HAP-1 (cell line): ENCODE measurements around the gene NFIC.

Experiments
- DNase-seq, 2 experiments: peaks; one replicate each; pipeline ENCODE4 v3.0.0-alpha.2; 2016 to 2020; ENCODE audit warnings: low spot score in 2 of 2
- H3K27me3 ChIP-seq: fragments of 250-450 bp; sonication (Bioruptor Pico); 2 replicates; pipeline ENCODE4 v1.5.1; 2020; ENCODE audit warnings: low read depth, mild to moderate bottlenecking, moderate library complexity
- H3K36me3 ChIP-seq: fragments of 250-450 bp; sonication (Bioruptor Pico); replicated peaks from 2 replicates; pipeline ENCODE4 v1.5.1; 2020; ENCODE audit warnings: mild to moderate bottlenecking
- H3K4me1 ChIP-seq: fragments of 250-450 bp; sonication (Bioruptor Pico); 2 replicates; pipeline ENCODE4 v1.5.1; 2020; ENCODE audit warnings: mild to moderate bottlenecking
- H3K4me3 ChIP-seq: fragments of 250-450 bp; sonication (Bioruptor Pico); 2 replicates; pipeline ENCODE4 v1.5.1; 2020; ENCODE audit warnings: mild to moderate bottlenecking, moderate library complexity
- H3K9me3 ChIP-seq: fragments of 250-450 bp; sonication (Bioruptor Pico); 2 replicates; pipeline ENCODE4 v1.5.1; 2020; ENCODE audit warnings: mild to moderate bottlenecking, moderate library complexity
- in situ Hi-C: fragments of 300-500 bp; cut with MboI; formaldehyde crosslinking; loops from 3 replicates; pipeline ENCODE4 v1.14.3; 2020; ENCODE audit warnings: low sequenced_read_pairs, inconsistent platforms, mixed read lengths

Gene NFIC

GRCh38 chr19:3464587-3465235 lies 98.3 kb downstream of the NFIC start:
- Histone ChIP-seq H3K9me3 (0 out of 2 replicates have a peak, but pooled peaks cover 2% of the 10 kb centered on the region), H3K4me3 (no peak overlapping the region), H3K4me1 (no peaks in the 10 kb centered on the region), H3K36me3 (peaks cover 9% of the 10 kb centered on the region; the same call in 1 of the 2 replicates), H3K27me3 (no peaks in the 10 kb centered on the region)
- DNase-seq: no peak
- in situ Hi-C loops: no loop called here

DNA sequence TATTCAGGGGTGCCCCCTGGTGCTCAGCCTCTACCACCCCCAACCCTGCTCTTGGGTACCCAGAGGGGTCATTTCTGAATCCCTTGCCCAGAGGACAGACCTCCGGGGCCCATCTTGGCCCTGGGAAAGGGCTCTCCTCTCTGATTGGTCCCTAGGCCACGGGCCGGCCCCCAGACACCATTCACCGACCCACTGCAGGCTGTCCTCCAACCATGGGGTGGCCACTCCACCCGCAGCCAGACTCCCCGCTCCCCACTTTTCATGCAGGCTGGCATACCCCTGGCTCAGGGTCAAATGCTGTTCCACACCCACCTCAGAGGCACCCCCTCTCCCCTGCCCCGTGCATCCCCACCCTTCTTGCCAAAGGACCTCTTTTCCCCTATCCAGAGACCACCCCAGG lies 99.2 kb downstream of the NFIC start:
- Histone ChIP-seq H3K4me1 (no peaks in the 10 kb centered on the region), H3K4me3 (no peak overlapping the region), H3K9me3 (0 out of 2 replicates have a peak, but pooled peaks cover 2% of the 10 kb centered on the region), H3K27me3 (no peaks in the 10 kb centered on the region), H3K36me3 (peaks cover 9% of the 10 kb centered on the region; the same call in 1 of the 2 replicates)
- in situ Hi-C loops: no loop called here
- no peak for DNase-seq

DNA sequence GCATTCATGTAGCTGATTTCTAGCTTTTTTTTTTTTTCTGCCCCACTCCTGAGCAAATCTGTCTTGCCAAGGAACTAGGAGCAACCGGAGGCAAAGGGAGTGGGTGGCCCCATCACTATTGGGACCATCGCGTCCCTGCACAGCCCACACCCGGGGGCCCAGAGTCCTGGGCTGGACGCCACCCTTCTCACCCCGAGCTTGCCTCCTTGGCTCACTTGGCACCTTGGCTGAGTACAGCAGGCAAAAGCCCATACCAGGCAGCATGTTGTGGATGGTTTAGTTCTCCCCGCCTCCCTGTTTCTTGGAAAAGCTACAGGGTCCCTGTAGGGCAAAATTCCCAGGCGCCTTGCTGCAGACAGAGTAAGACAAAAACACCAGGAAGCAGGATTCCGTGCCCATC lies 100.3 kb downstream of the NFIC start:
- no peak for DNase-seq
- Histone ChIP-seq H3K4me3 (no peak overlapping the region), H3K9me3 (0 out of 2 replicates have a peak, but pooled peaks cover 2% of the 10 kb centered on the region), H3K4me1 (no peaks in the 10 kb centered on the region), H3K36me3 (peaks cover 9% of the 10 kb centered on the region; the same call in 1 of the 2 replicates), H3K27me3 (no peaks in the 10 kb centered on the region)
- in situ Hi-C loops: no loop called here

- peaks cover 5% of the 10 kb centered on the region; the same call in 1 of the 2 replicates for H3K36me3 ChIP-seq
- H3K27me3 ChIP-seq: no peaks in the 10 kb centered on the region
- DNase-seq: no peak
- H3K4me3 ChIP-seq: no peak overlapping the region
- no peaks in the 10 kb centered on the region for H3K4me1 ChIP-seq
- in situ Hi-C loops: no loop called here
- 0 out of 2 replicates have a peak, but pooled peaks cover 2% of the 10 kb centered on the region for H3K9me3 ChIP-seq
Measured at GRCh38 chr19:3467437-3468198, 101.2 kb downstream of the NFIC start.

DNA sequence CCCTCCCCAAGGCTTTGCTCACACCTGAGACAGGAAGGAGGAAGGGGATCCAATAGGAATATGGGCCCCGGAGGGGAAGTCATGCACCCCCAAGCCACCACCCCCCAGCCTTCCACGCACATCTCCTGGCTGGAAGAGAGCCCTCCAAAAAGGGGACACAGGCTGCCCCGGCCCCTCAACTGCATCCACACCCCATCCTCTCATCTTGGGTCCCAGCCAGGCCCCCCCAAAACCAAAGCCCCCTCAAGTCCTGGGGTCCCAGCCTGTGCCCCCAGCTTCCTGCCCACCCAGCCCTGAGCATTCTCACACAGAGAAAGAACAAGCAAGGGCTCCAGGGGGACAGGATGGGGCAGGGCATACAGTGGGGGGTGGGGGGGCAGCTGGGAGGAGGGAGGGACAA lies 101.8 kb downstream of the NFIC start:
- Histone ChIP-seq H3K9me3 (0 out of 2 replicates have a peak, but pooled peaks cover 2% of the 10 kb centered on the region), H3K27me3 (no peaks in the 10 kb centered on the region), H3K36me3 (no peaks in the 10 kb centered on the region; the same call in 1 of the 2 replicates), H3K4me3 (no peak overlapping the region), H3K4me1 (no peaks in the 10 kb centered on the region)
- in situ Hi-C loops: no loop called here
- no peak for DNase-seq

- DNase-seq: no peak
- Histone ChIP-seq H3K4me1 (no peaks in the 10 kb centered on the region), H3K36me3 (no peaks in the 10 kb centered on the region), H3K27me3 (no peaks in the 10 kb centered on the region), H3K4me3 (no peak overlapping the region), H3K9me3 (0 out of 2 replicates have a peak, but pooled peaks cover 2% of the 10 kb centered on the region)
- in situ Hi-C loops: no loop called here
Measured at GRCh38 chr19:3469638-3470499, 103.5 kb downstream of the NFIC start.

DNA sequence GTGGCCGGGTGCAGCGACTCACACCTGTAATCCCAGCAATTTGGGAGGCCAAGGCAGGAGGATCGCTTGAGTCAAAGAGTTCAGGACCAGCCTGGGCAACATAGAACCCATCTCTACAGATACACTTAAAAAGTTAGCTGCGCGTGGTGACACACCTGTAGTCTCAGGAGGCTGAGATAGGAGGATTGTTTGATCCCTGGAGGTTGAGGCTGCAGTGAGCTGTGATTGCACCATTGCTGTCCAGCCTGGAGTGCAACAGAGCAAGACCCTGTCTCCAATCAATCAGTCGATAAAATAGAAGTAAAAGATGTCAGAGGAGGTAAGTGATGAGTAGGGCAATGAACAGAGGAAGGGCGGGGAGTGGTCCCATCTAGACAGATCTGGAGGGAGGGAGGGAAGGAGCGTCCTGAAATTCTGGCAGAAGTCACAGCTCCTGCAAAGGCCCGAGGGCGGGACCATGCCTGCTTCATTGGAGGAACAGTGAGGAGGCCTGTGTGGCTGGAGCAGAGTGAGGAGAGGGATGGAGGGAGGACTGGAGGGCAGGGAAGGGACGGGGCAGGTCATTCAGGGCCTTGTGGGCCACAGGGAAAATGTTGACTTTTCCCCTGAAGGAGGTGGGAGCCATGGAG lies 104.2 kb downstream of the NFIC start:
- DNase-seq: no peak
- Histone ChIP-seq H3K36me3 (no peaks in the 10 kb centered on the region), H3K4me3 (no peak overlapping the region), H3K4me1 (no peaks in the 10 kb centered on the region), H3K9me3 (0 out of 2 replicates have a peak, but pooled peaks cover 2% of the 10 kb centered on the region), H3K27me3 (no peaks in the 10 kb centered on the region)
- in situ Hi-C loops: no loop called here

DNA sequence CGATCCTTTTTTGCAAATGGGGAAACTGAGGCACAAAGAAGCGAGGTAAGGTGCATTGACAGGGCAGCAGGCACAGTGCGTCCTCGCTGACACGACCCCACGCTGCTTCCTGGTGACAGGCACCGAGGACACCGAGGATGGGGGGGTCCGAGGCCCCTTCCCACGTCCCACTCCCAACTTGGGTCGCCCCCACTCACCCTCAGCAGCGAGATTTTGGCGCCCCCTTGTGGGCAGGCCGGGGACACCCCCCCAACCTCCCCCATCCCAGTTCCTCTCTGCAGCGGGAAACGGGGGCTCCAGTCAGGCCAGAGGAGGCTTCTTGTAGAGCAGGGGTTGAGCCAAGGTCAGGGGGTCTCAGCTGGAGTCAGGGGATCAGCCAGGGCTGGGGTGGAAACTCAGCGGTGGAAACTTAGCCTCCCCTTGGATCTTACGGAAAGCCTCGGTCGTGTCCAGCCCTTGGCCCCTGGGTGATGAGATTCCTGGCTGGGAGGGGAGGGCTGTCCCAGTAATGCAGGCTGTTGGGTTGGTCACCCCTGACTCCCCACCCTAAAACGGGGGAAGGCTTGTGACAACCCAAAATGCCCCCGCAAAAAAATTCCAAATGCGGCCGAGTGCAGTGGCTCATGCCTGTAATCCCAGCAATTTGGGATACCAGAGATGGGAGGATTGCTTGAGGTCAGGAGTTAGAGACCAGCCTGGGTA lies 105.7 kb downstream of the NFIC start:
- peak in 1 of 2 experiments; percentile 70 for DNase-seq
- Histone ChIP-seq H3K4me1 (no peaks in the 10 kb centered on the region), H3K4me3 (no peak overlapping the region), H3K9me3 (0 out of 2 replicates have a peak, but pooled peaks cover 2% of the 10 kb centered on the region), H3K36me3 (no peaks in the 10 kb centered on the region), H3K27me3 (no peaks in the 10 kb centered on the region)
- in situ Hi-C loops: no loop called here

DNA sequence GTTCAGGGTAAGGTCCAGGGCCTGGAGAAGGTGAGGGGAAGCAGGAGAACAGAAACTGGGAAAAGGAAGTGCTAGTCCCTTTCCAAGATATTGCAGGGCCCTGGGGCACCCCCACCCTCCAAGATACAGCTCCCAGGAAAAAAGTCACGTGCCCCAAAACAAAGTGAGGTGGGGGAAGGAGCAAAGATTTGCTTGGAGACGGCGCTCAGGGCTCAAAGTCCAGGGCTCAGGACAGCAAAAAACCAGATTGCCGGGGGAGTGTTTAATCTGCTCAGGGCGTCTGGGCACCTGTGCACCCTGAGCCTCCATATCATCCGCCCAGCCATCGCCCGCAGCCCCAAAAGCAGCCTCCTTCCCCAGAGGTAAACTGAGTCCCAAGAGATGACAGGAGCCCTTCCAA lies 107.6 kb downstream of the NFIC start:
- in situ Hi-C loops: no loop called here

GRCh38 chr19:3474614-3475013 lies 108.2 kb downstream of the NFIC start:
- no peak for DNase-seq
- in situ Hi-C loops: no loop called here
- Histone ChIP-seq H3K4me1 (no peaks in the 10 kb centered on the region), H3K36me3 (no peaks in the 10 kb centered on the region), H3K9me3 (no peaks in the 10 kb centered on the region), H3K4me3 (no peak overlapping the region), H3K27me3 (no peaks in the 10 kb centered on the region)

More for the DNA sequence above, 107.6 kb downstream of the NFIC start:
- DNase-seq: no peak
- no peaks in the 10 kb centered on the region for H3K36me3 ChIP-seq
- H3K4me1 ChIP-seq: no peaks in the 10 kb centered on the region
- no peaks in the 10 kb centered on the region for H3K9me3 ChIP-seq
- H3K4me3 ChIP-seq: no peak overlapping the region
- no peaks in the 10 kb centered on the region for H3K27me3 ChIP-seq

GRCh38 chr19:3475449-3475848 lies 109.1 kb downstream of the NFIC start:
- Histone ChIP-seq H3K4me3 (no peak overlapping the region), H3K27me3 (no peaks in the 10 kb centered on the region), H3K9me3 (no peaks in the 10 kb centered on the region), H3K36me3 (no peaks in the 10 kb centered on the region), H3K4me1 (no peaks in the 10 kb centered on the region)
- DNase-seq: no peak
- in situ Hi-C loops: no loop called here

DNA sequence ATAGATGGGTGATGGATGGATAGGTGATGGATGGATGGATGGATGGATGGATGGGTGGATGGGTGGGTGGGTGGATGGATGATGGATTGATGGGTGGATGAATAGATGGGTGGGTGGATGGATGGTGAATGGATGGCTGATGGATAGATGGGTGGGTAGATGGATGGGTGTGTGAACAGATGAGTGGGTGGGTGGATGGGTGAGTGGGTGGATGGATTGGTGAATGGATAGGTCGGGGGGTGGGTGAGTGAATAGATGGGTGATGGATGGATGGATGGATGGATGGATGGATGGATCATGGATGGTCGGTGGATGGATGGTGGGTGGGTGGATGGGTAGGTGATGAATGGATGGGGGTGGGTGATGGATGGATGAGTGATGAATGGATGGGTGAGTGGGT lies 110.4 kb downstream of the NFIC start:
- Histone ChIP-seq H3K4me3 (no peak overlapping the region), H3K36me3 (no peaks in the 10 kb centered on the region), H3K9me3 (no peaks in the 10 kb centered on the region), H3K4me1 (no peaks in the 10 kb centered on the region), H3K27me3 (no peaks in the 10 kb centered on the region)
- no peak for DNase-seq
- in situ Hi-C loops: no loop called here

DNA sequence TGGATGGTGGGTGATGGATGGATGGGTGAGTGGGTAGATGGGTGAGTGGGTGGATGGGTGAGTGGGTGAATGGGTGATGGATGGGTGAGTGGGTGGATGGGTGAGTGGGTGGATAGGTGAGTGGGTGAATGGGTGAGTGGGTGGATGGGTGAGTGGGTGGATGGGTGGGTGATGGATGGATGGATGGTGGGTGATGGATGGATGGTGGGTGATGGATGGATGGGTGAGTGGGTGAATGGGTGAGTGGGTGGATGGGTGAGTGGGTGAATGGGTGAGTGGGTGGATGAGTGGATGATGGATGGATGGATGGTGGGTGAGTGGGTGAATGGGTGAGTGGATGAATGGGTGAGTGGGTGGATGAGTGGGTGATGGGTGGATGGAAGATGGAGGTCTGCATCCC lies 111.1 kb downstream of the NFIC start:
- no peak for DNase-seq
- H3K4me3 ChIP-seq: no peak overlapping the region
- in situ Hi-C loops: no loop called here

More for the DNA sequence above, 111.1 kb downstream of the NFIC start:
- H3K27me3 ChIP-seq: no peaks in the 10 kb centered on the region
- H3K36me3 ChIP-seq: no peaks in the 10 kb centered on the region
- H3K9me3 ChIP-seq: no peaks in the 10 kb centered on the region
- no peaks in the 10 kb centered on the region for H3K4me1 ChIP-seq
